ENCODE data around the gene KRTAP2-2. TPM values are rescaled to one million over a fixed set of nuclear protein-coding genes. Genes with fewer than 3 reads are reported as not detected.

KRTAP2-2 gene
- total and polyA plus RNA-seq, 2 of the 4 experiments (the other 2 are of a cell fraction), result 0.17 TPM; not detected in 1

- Histone ChIP-seq H3K4me1 (ENCODE audit: control insufficient read depth, insufficient read depth, low read length) (peaks cover 20% of the 10 kb centered on the region), H3K4me3 (ENCODE audit: insufficient read depth, low read depth, low read length) (no peak overlapping the region), H4K8ac (ENCODE audit: low read depth in 2 of 2, low read length in 2 of 2) (peak overlapping the region; percentile 95 to 99), H3K23ac (ENCODE audit: low read depth, low read length) (peak overlapping the region; percentile 99), H3K9ac (ENCODE audit: low read depth, low read length) (no peak overlapping the region), H3K27ac (ENCODE audit: insufficient read depth, low read length) (peak overlapping the region; percentile 87), H2AK9ac (replicated peaks; ENCODE audit: low read depth, low read length, poor library complexity) (no peak overlapping the region), H3K18ac (ENCODE audit: low read depth, low read length) (peak overlapping the region; percentile 97), H3K9me1 (ENCODE audit: insufficient read depth, low read length) (peaks cover 5% of the 10 kb centered on the region; the same call in 1 of the 2 replicates), H3K4ac (ENCODE audit: low read depth, low read length) (peak overlapping the region; percentile 98), H2AK5ac (ENCODE audit: low read depth, low read length) (no peak overlapping the region; the same call in 1 of the 2 replicates), H2AFZ (replicated peaks; ENCODE audit: low read length, poor library complexity) (no peak overlapping the region), H3K79me1 (ENCODE audit: low read depth in 1 of 2, low read length in 2 of 2) (no peaks in the 10 kb centered on the region), H3K27me3 (ENCODE audit: control insufficient read depth, insufficient read depth, low read length) (no peaks in the 10 kb centered on the region), H4K91ac (ENCODE audit: insufficient read depth, low read depth, low read length) (peak overlapping the region; percentile 98), H3K9me3 (ENCODE audit: control insufficient read depth, insufficient read depth, low read length) (no peaks in the 10 kb centered on the region), H2BK20ac (ENCODE audit: low read depth, low read length) (peak overlapping the region; percentile 100), H2BK120ac (ENCODE audit: low read depth, low read length) (peak overlapping the region; percentile 99), H3K36me3 (ENCODE audit: control insufficient read depth, insufficient read depth, low read length) (no peaks in the 10 kb centered on the region), H2BK5ac (ENCODE audit: low read depth, low read length, poor library complexity, severe bottlenecking) (peak overlapping the region; percentile 98), H4K20me1 (ENCODE audit: insufficient read depth, low read length) (no peaks in the 10 kb centered on the region), H3K14ac (replicated peaks; ENCODE audit: low read depth, low read length) (peak overlapping the region; percentile 97), H2BK15ac (ENCODE audit: low read depth, low read length) (peak overlapping the region; percentile 94), H3K4me2 (ENCODE audit: low read depth, low read length) (no peak overlapping the region), H3K56ac (ENCODE audit: extremely low read depth, insufficient read depth, low read length) (peak overlapping the region; percentile 97), H4K5ac (ENCODE audit: low read depth, low read length) (peak overlapping the region; percentile 95; the same call in 1 of the 2 replicates)
- ATAC-seq (ENCODE audit: low read depth) (peak; percentile 70), DNase-seq (peak; percentile 97)
- 100% methylated on average over 1 of the region's 1 CpG; no CpG with 5 or more reads in 1 of the 2 experiments for WGBS, 2 experiments (ENCODE audit: extremely low coverage in 2 of 2, insufficient read length in 1 of 2)
- CTCF ChIA-PET, result no interaction called here
- intact Hi-C loops (cut with micrococcal nuclease), result loop anchor here (2.0 to 5.0 kb wide), 5 partner anchors 153 to 585 kb away; no protein-coding TSS in a partner anchor
- TF ChIP-seq, protein P1, sequence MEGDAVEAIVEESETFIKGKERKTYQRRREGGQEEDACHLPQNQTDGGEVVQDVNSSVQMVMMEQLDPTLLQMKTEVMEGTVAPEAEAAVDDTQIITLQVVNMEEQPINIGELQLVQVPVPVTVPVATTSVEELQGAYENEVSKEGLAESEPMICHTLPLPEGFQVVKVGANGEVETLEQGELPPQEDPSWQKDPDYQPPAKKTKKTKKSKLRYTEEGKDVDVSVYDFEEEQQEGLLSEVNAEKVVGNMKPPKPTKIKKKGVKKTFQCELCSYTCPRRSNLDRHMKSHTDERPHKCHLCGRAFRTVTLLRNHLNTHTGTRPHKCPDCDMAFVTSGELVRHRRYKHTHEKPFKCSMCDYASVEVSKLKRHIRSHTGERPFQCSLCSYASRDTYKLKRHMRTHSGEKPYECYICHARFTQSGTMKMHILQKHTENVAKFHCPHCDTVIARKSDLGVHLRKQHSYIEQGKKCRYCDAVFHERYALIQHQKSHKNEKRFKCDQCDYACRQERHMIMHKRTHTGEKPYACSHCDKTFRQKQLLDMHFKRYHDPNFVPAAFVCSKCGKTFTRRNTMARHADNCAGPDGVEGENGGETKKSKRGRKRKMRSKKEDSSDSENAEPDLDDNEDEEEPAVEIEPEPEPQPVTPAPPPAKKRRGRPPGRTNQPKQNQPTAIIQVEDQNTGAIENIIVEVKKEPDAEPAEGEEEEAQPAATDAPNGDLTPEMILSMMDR (conservative IDR thresholded peaks at IDR 0.05; ENCODE audit: low read depth, low read length), result 0 out of 2 replicates have a peak, but pooled peaks have one; percentile 10
- TF ChIP-seq MAFK (IDR thresholded peaks at IDR 0.05; ENCODE audit: low read depth, low read length) (no peak), FOS (IDR thresholded peaks at IDR 0.05; ENCODE audit: low read depth, low read length) (peak; percentile 34; the same call in 1 of the 2 replicates), POLR2A (IDR thresholded peaks at IDR 0.05; ENCODE audit: low read depth, low read length) (no peak), MAZ (IDR thresholded peaks at IDR 0.05; ENCODE audit: borderline replicate concordance, low read depth, low read length) (no peak), RCOR1 (IDR thresholded peaks at IDR 0.05; ENCODE audit: insufficient replicate concordance, low read length) (no peak), CEBPB (IDR thresholded peaks at IDR 0.05; ENCODE audit: low read depth, low read length) (no peak), RAD21 (IDR thresholded peaks at IDR 0.05; ENCODE audit: low read length) (peak; percentile 31), SMC3 (IDR thresholded peaks at IDR 0.05; ENCODE audit: low read depth, low read length) (no peak), BHLHE40 (IDR thresholded peaks at IDR 0.05; ENCODE audit: low read depth, low read length) (no peak), ELK1 (IDR thresholded peaks at IDR 0.05; ENCODE audit: borderline replicate concordance, low read depth, low read length) (no peak), RFX5 (IDR thresholded peaks at IDR 0.05; ENCODE audit: low read depth, low read length) (no peak), MXI1 (IDR thresholded peaks at IDR 0.05; ENCODE audit: borderline replicate concordance, low read depth, low read length) (peak; percentile 31; the same call in 1 of the 2 replicates), NFE2L2 (IDR thresholded peaks at IDR 0.05; ENCODE audit: low read depth, low read length) (no peak)
- TF ChIP-seq, protein P2, sequence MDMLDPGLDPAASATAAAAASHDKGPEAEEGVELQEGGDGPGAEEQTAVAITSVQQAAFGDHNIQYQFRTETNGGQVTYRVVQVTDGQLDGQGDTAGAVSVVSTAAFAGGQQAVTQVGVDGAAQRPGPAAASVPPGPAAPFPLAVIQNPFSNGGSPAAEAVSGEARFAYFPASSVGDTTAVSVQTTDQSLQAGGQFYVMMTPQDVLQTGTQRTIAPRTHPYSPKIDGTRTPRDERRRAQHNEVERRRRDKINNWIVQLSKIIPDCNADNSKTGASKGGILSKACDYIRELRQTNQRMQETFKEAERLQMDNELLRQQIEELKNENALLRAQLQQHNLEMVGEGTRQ (IDR thresholded peaks at IDR 0.05; ENCODE audit: low read depth, low read length), result peak; percentile 72; the same call in 1 of the 2 replicates
- POLR2A ChIA-PET (ENCODE audit: unreplicated experiment), result interaction anchor here (3.0 kb wide), 1 partner anchor 152 kb away, joined by 12 read pairs; no protein-coding TSS in a partner anchor
- dilution Hi-C loops (cut with HindIII; ENCODE audit: low sequenced_read_pairs, unreplicated experiment), result no loop called here
- in situ Hi-C loops (cut with MboI; ENCODE audit: low sequenced_read_pairs), result no loop called here
- no TSS peak for BruUV-seq (replicated peaks)
These were observed 6.9 kb upstream of the KRTAP2-2 start for GRCh38 chr17:41061964-41062363.

Measured in IMR-90 (cell line).